Transverse colon (tissue), 4 donors: ENCODE data around the gene TTPAL. TPM values are rescaled to one million over a fixed set of nuclear protein-coding genes. Genes with fewer than 3 reads are reported as not detected.

ENCODE experiments used
- DNase-seq: peaks from one replicate; pipeline ENCODE4 v3.0.0-alpha.2; 2019
- H3K27ac ChIP-seq, 4 donors: fragments of 200-600 bp; sonication (generic); 2 replicates each; pipeline ENCODE4 v1.5.1; 2016 to 2018; ENCODE audit warnings: inconsistent platforms in 4 of 4
- H3K27me3 ChIP-seq: fragments of 200-600 bp; sonication (generic); 2 replicates; pipeline ENCODE4 v1.5.1; 2017; ENCODE audit warnings: inconsistent platforms
- H3K36me3 ChIP-seq, 4 donors: fragments of 200-600 bp; sonication (generic); 2 replicates each; pipeline ENCODE4 v1.5.1; 2017 to 2019; ENCODE audit warnings: inconsistent platforms in 4 of 4
- H3K4me1 ChIP-seq, 4 donors: fragments of 200-600 bp; sonication (generic); 2 replicates each; pipeline ENCODE4 v1.5.1; 2017 to 2020; ENCODE audit warnings: inconsistent platforms in 4 of 4
- H3K4me3 ChIP-seq, 4 donors: fragments of 200-600 bp; sonication (generic); 1 replicate in 1 of 4; 2 replicates in 3 of 4; pipeline versions ENCODE4 v1.5.1 to v1.6.1; 2017 to 2019; ENCODE audit warnings: inconsistent platforms in 4 of 4
- H3K9me3 ChIP-seq, 2 donors: fragments of 200-600 bp; sonication (generic); 2 replicates each; pipeline ENCODE4 v1.5.1; 2017 to 2019; ENCODE audit warnings: inconsistent platforms in 2 of 2
- EP300 ChIP-seq: sonication (generic); formaldehyde crosslinking; IDR thresholded peaks from one replicate; pipeline ENCODE4 v1.6.1; 2017; ENCODE audit warnings: antibody characterized with exemption, low read depth
- POLR2A ChIP-seq: fragments of 450-650 bp; IDR thresholded peaks from one replicate; pipeline ENCODE4 v1.6.1; 2016; ENCODE audit warnings: antibody characterized with exemption, mild to moderate bottlenecking, moderate library complexity
- POLR2AphosphoS5 ChIP-seq, 3 donors: sonication (generic); formaldehyde crosslinking; IDR thresholded peaks; one replicate each; pipeline ENCODE4 v1.6.1; 2016; ENCODE audit warnings: antibody characterized with exemption in 3 of 3
- WGBS, 2 donors: methylation state at CpG; one replicate each; pipeline ENCODE4 v1.1.5; 2018; ENCODE audit warnings: low coverage in 1 of 2; 5-methylcytosine and 5-hydroxymethylcytosine counted together
- in situ Hi-C, 4 donors: fragments of 200-750 bp; cut with MboI; loops; one replicate each; pipeline versions ENCODE4 v1.15.0 to v1.15.1; 2017; ENCODE audit warnings: low sequenced_read_pairs in 3 of 4, low pct_ligation_motif_present in 1 of 4, low pct_unique_long_range_greater_than_20kb in 1 of 4
- intact Hi-C: fragments of 100-400 bp; cut with DNase I; formaldehyde crosslinking; loops from one replicate; pipeline ENCODE4 v1.15.1; 2023; ENCODE audit warnings: low total_unique reads
- total RNA-seq, 4 donors: library from RNA; depleted of rRNA; stranded (reverse); fragments of >200 nt; gene quantifications; one replicate each; pipeline ENCODE4 v1.1.0, GENCODE V29; 2016
- TF ChIP-seq, protein P1 (sequence below), 5 experiments: fragments of 200-600 bp in 3 of 5; fragments of 450-650 bp in 2 of 5; sonication (generic) in 3 of 5; IDR thresholded peaks; 1 replicate in 2 of 5; 2 replicates in 3 of 5; pipeline ENCODE4 v1.5.1; 2016 to 2017; ENCODE audit warnings: antibody characterized with exemption in 5 of 5, inconsistent platforms in 3 of 5, mild to moderate bottlenecking in 2 of 5, moderate library complexity in 1 of 5

The TTPAL gene
- total RNA-seq, 4 donors from 2014 or later: 6.8 to 20.9 (median 9.2) TPM

DNA sequence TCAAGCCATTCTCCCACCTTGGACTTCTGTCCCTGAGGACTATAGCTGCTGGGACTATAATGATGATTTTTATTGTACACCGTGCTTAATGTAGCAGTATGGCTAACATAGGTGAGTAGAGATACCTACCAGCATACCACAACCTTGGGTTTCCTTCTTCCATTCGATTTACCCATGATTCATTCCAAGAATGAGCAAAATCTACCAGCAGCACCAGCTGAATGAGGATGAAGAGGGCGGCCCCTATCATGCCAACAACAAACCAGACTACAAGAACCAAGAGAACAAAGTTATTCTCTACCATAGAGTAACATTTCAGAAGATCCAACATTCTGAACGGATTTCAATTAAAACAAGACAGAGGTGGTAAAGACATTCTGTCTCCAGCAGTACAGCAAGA, 34.1 kb downstream of the TTPAL start:
- H3K9me3 ChIP-seq: no peaks in the 10 kb centered on the region
- H3K36me3 ChIP-seq: peaks cover 0 to 67% (median 32%) of the 10 kb centered on the region in 4 donors
- WGBS, 2 donors: 96 to 100% methylated on average over 1 to 4 of the region's 4 CpGs
- intact Hi-C loops: no loop called here
- peaks cover 0 to 1% (median 0%) of the 10 kb centered on the region in 4 donors for H3K4me1 ChIP-seq
- no peak overlapping the region for H3K27ac ChIP-seq
- no peak for DNase-seq
- no peaks in the 10 kb centered on the region for H3K27me3 ChIP-seq
- in situ Hi-C loops: no loop called here
- TF ChIP-seq, protein P1, sequence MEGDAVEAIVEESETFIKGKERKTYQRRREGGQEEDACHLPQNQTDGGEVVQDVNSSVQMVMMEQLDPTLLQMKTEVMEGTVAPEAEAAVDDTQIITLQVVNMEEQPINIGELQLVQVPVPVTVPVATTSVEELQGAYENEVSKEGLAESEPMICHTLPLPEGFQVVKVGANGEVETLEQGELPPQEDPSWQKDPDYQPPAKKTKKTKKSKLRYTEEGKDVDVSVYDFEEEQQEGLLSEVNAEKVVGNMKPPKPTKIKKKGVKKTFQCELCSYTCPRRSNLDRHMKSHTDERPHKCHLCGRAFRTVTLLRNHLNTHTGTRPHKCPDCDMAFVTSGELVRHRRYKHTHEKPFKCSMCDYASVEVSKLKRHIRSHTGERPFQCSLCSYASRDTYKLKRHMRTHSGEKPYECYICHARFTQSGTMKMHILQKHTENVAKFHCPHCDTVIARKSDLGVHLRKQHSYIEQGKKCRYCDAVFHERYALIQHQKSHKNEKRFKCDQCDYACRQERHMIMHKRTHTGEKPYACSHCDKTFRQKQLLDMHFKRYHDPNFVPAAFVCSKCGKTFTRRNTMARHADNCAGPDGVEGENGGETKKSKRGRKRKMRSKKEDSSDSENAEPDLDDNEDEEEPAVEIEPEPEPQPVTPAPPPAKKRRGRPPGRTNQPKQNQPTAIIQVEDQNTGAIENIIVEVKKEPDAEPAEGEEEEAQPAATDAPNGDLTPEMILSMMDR (IDR thresholded peaks at IDR 0.05): no peak
- TF ChIP-seq EP300 (no peak), POLR2AphosphoS5 (IDR thresholded peaks at IDR 0.05) (no peak), POLR2A (no peak)
- no peak overlapping the region for H3K4me3 ChIP-seq

DNA sequence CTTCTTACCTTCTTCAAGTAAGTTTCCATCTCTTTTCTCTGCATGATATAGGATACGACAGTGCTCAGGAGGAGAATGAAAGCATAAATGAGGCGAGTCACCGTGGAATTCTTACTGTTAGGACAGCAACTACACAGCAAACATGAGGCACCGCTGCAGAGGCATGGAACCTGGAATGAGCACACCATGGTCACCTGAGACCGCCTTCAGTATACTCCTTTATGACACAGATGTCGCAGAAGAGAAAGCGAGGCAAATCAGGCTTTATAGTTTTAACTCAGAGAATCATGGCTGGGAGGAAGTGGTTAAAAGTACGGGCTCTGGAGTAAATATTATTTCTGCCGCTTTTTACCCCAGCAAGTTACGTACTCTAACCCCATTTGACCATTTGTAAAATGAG, 38.2 kb downstream of the TTPAL start:
- TF ChIP-seq POLR2A (no peak), EP300 (no peak)
- no peaks in the 10 kb centered on the region for H3K27me3 ChIP-seq
- H3K9me3 ChIP-seq: no peaks in the 10 kb centered on the region
- no peak for DNase-seq
- intact Hi-C loops: no loop called here
- no peak overlapping the region for H3K27ac ChIP-seq
- 83 to 95% methylated on average over 10 of the region's 10 CpGs for WGBS, 2 donors
- H3K4me1 ChIP-seq: peaks cover 3 to 37% (median 13%) of the 10 kb centered on the region in 4 donors
- in situ Hi-C loops: no loop called here
- H3K4me3 ChIP-seq: no peak overlapping the region
- peaks cover 0 to 40% (median 13%) of the 10 kb centered on the region in 4 donors for H3K36me3 ChIP-seq

DNA sequence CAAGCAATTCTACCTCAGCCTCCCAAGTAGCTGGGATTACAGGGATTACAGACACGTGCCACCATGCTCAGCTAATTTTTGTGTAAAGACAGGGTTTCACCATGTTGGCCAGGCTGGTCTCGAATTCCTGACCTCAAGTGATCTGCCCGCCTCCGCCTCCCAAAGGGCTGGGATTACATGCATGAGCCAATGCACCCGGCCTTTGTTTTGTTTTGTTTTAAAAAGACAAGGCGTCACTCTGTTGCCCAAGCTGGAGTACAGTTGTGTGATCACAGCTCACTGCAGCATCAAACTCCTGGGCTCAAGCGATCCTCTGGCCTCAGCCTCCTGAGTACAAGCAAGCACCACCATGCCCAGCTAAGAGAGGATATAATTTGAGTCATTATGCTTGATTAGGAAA, 40.8 kb downstream of the TTPAL start:
- 73 to 81% methylated on average over 2 to 7 of the region's 7 CpGs for WGBS, 2 donors
- no peaks in the 10 kb centered on the region for H3K9me3 ChIP-seq
- no peaks in the 10 kb centered on the region for H3K27me3 ChIP-seq
- H3K27ac ChIP-seq: no peak overlapping the region
- peaks cover 19 to 60% (median 32%) of the 10 kb centered on the region in 4 donors for H3K4me1 ChIP-seq
- TF ChIP-seq POLR2AphosphoS5 (IDR thresholded peaks at IDR 0.05) (no peak), POLR2A (no peak), EP300 (no peak)
- TF ChIP-seq, protein P1 (IDR thresholded peaks at IDR 0.05): no peak
- no peak for DNase-seq
- intact Hi-C loops: no loop called here
- peaks cover 0 to 14% (median 2%) of the 10 kb centered on the region in 4 donors for H3K36me3 ChIP-seq
- H3K4me3 ChIP-seq: no peak overlapping the region
- in situ Hi-C loops: no loop called here

DNA sequence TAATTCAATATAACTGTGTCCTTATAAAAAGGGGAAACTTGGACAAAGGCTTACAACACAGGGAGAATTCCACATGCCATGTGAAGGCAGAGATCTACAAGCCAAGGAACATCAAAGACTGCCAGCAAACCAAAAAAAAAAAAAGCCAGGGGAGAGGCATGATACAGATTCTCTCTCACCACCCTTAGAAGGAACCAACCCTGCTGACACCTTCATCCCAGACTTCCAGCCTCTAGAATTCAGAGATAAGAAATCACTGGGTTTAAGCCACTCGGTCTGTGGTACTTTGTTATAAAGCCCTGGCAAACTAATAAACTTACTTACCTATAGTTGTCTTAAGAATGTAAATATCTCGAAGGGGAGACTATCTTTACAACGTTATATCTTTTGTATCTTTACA, 41.8 kb downstream of the TTPAL start:
- in situ Hi-C loops (no loop called here), intact Hi-C loops (no loop called here)
- WGBS, 2 donors: 44 to 51% methylated on average over 3 of the region's 3 CpGs
- H3K4me1 ChIP-seq: peaks cover 19 to 63% (median 34%) of the 10 kb centered on the region in 4 donors
- H3K4me3 ChIP-seq: no peak overlapping the region
- peaks cover 0 to 13% (median 0%) of the 10 kb centered on the region in 4 donors for H3K36me3 ChIP-seq
- TF ChIP-seq, protein P1 (IDR thresholded peaks at IDR 0.05): no peak
- TF ChIP-seq EP300 (no peak), POLR2A (no peak), POLR2AphosphoS5 (IDR thresholded peaks at IDR 0.05) (no peak)
- peak overlapping the region in 1 of 4 donors; percentile 23 for H3K27ac ChIP-seq
- DNase-seq: no peak
- H3K9me3 ChIP-seq: no peaks in the 10 kb centered on the region
- H3K27me3 ChIP-seq: no peaks in the 10 kb centered on the region

DNA sequence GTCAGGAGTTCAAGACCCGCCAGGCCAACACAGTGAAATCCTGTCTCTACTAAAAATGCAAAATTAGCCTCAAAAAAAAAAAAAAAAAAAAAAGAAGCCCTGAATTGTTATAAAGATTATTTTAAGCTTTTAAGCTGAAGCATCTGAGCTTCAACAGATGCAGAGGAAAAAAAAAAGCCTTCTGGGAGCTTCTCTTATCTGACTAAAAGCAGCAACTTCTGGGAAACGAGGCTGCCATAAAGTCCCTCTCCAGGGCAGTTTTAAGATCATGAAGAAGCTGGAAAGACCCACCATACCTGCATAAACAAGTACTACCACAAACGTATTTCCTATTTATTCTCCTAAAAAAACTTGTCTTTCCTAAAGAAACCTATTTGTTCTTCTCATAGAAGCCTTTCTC, 42.6 kb downstream of the TTPAL start:
- H3K27me3 ChIP-seq: no peaks in the 10 kb centered on the region
- no peak overlapping the region for H3K4me3 ChIP-seq
- 36 to 68% methylated on average over 2 to 3 of the region's 3 CpGs for WGBS, 2 donors
- H3K36me3 ChIP-seq: peaks cover 0 to 6% (median 0%) of the 10 kb centered on the region in 4 donors
- in situ Hi-C loops (no loop called here), intact Hi-C loops (no loop called here)
- DNase-seq: no peak
- H3K9me3 ChIP-seq: no peaks in the 10 kb centered on the region
- H3K27ac ChIP-seq: peak overlapping the region in 1 of 4 donors; percentile 23
- H3K4me1 ChIP-seq: peaks cover 19 to 64% (median 36%) of the 10 kb centered on the region in 4 donors
- TF ChIP-seq POLR2A (no peak), EP300 (no peak), POLR2AphosphoS5 (IDR thresholded peaks at IDR 0.05) (no peak)
- TF ChIP-seq, protein P1 (IDR thresholded peaks at IDR 0.05): no peak
